ENCODE results near the gene TOE1. TPM values are rescaled to one million over a fixed set of nuclear protein-coding genes. Genes with fewer than 3 reads are reported as not detected.

The TOE1 gene
- total RNA-seq, 1 donor from 2014 or later, result 14.0 TPM

DNA sequence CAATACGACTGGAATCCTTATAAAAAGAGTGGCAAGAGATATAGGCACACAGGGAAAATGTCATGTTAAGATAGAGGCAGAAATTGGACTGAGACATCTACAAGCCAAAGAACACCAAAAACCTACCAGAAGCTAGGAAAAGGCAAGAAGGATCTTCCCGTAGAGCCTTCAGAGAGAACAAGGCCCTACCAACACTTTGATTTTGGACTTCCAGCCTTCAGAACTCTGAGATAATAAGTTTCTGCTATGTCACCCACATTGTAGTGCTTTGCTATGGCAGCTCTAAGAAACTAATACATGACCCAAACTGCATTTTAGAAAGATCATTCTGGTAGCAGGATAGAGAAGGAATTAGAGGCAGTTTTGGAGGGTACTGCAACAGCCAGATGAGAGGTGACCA, 24.3 kb downstream of the TOE1 start:
- Mint-ChIP-seq H3K4me1 (peaks cover 9% of the 10 kb centered on the region), H3K9me3 (no peaks in the 10 kb centered on the region), H3K4me3 (no peak overlapping the region), H3K27me3 (ENCODE audit: low read depth) (no peaks in the 10 kb centered on the region), H3K36me3 (no peaks in the 10 kb centered on the region), H3K27ac (no peak overlapping the region)
- DNase-seq (ENCODE audit: low spot score in 2 of 2, unreplicated experiment in 2 of 2), result no peak
- TF ChIP-seq, protein P1, sequence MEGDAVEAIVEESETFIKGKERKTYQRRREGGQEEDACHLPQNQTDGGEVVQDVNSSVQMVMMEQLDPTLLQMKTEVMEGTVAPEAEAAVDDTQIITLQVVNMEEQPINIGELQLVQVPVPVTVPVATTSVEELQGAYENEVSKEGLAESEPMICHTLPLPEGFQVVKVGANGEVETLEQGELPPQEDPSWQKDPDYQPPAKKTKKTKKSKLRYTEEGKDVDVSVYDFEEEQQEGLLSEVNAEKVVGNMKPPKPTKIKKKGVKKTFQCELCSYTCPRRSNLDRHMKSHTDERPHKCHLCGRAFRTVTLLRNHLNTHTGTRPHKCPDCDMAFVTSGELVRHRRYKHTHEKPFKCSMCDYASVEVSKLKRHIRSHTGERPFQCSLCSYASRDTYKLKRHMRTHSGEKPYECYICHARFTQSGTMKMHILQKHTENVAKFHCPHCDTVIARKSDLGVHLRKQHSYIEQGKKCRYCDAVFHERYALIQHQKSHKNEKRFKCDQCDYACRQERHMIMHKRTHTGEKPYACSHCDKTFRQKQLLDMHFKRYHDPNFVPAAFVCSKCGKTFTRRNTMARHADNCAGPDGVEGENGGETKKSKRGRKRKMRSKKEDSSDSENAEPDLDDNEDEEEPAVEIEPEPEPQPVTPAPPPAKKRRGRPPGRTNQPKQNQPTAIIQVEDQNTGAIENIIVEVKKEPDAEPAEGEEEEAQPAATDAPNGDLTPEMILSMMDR (IDR thresholded peaks at IDR 0.05; ENCODE audit: unreplicated experiment), result no peak

DNA sequence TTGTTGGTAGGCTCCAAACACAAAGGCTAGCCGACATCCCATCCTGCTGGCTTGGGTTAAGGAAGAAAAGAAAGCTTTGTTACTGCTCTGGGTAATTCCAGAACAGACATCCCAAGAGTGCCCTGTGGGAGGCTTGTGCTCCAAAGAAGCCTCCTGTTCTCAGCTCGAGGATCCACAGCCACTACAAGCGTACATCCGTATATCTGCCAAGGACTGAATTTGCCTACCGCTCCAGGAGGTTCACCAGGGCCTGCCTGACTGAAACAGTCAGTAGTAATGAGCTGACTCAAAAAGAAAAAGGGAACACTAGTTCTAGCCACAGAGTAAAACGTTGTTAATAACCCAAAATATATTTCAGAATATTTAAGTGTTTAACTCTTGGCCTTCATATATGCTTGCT, 25.1 kb downstream of the TOE1 start:
- Mint-ChIP-seq H3K36me3 (no peaks in the 10 kb centered on the region), H3K27me3 (ENCODE audit: low read depth) (no peaks in the 10 kb centered on the region), H3K4me1 (peaks cover 6% of the 10 kb centered on the region), H3K4me3 (no peak overlapping the region), H3K27ac (no peak overlapping the region), H3K9me3 (no peaks in the 10 kb centered on the region)
- DNase-seq (ENCODE audit: low spot score in 2 of 2, unreplicated experiment in 2 of 2), result no peak
- TF ChIP-seq, protein P1 (IDR thresholded peaks at IDR 0.05; ENCODE audit: unreplicated experiment), result no peak

DNA sequence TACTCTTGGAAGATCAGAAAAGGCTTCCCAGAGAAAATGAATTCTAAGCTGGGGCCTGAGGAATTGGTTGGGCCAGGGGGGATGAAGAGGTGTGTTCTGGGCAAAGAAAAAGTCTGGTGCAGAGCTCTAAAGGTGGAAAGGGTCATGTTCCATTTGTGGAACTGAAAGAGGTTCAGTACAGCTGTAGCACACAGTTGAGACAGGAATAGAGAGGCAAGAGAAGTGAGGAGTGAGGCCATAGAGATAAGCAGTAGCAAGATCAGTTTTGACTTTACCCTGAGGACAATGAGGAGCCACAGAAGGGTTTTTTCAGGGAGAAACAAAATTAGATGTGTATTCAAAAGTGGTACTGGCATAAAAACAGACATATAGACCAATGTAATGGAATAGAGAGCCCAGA, 30.6 kb downstream of the TOE1 start:
- no peaks in the 10 kb centered on the region for H3K27me3 Mint-ChIP-seq (ENCODE audit: low read depth)
- no peaks in the 10 kb centered on the region for H3K9me3 Mint-ChIP-seq
- H3K36me3 Mint-ChIP-seq, result no peaks in the 10 kb centered on the region
- no peak overlapping the region for H3K27ac Mint-ChIP-seq
- TF ChIP-seq, protein P1 (IDR thresholded peaks at IDR 0.05; ENCODE audit: unreplicated experiment), result no peak
- H3K4me3 Mint-ChIP-seq, result no peak overlapping the region
- no peaks in the 10 kb centered on the region for H3K4me1 Mint-ChIP-seq
- DNase-seq (ENCODE audit: low spot score in 2 of 2, unreplicated experiment in 2 of 2), result no peak

DNA sequence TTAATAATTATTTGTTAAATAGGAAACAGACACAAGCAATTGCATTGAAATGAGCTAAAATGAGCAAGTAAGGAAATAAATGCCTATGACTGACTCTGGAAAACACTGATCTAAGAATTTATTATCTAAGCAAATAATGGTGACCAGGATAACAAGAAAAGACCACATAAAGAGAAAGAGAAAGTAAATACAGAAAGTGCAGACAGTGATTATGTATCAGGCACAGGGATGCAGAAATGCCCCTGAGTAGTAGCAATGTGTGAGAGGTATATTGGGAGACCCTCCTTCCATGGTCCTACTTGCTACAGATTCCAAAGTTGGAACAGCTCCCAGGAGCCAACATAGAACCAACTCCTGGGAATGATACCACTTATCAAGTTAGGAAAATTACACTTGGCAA, 33.6 kb downstream of the TOE1 start:
- Mint-ChIP-seq H3K9me3 (no peaks in the 10 kb centered on the region), H3K27me3 (ENCODE audit: low read depth) (no peaks in the 10 kb centered on the region), H3K4me3 (no peak overlapping the region), H3K4me1 (no peaks in the 10 kb centered on the region), H3K36me3 (no peaks in the 10 kb centered on the region), H3K27ac (no peak overlapping the region)
- no peak for DNase-seq (ENCODE audit: low spot score in 2 of 2, unreplicated experiment in 2 of 2)
- TF ChIP-seq, protein P1 (IDR thresholded peaks at IDR 0.05; ENCODE audit: unreplicated experiment), result no peak

DNA sequence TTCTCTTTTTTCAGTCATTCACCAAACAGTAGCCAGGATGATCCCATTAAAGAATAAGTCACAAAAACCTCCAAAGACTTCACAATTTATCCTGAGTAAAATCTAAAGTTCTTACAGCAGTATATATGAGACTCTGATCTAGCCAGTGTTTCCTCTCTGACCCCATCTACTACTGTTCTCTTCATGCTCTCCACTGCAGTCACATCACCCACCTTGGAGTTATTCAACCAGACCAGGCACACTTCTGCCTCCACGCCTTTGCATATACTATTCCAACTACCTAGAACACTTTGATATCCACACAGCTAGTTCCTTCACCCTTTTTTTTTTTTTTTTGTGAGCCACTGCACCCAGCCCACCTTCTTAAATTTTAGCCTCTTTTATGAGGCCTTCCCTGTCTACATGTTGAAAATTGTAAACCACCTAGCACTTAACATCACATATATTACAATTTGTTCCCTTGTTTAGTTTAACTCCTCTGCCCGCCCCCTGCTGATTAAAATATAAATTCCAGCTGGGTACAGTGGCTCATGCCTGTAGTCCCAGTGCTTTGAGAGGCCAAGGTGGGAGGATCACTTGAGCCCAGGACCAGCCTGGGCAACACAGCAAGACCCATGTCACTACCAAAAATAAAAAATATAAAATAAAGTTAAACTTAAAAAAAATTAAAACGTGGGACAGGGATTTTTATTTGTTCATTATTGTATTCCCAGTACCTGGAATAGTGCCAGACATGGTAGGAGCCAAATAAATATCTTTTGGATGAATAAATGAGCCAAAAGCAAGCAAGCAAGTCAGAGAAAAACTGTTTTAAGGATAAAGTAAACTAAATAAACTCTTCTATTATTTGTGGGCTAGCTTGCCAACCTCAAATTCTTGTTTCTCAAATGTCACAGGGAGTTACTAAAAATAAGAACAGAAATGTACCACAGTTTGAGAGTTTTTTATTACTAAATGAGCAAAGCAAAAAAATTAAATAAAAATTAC, 35.4 kb downstream of the TOE1 start:
- DNase-seq (ENCODE audit: low spot score in 2 of 2, unreplicated experiment in 2 of 2), result no peak
- no peaks in the 10 kb centered on the region for H3K4me1 Mint-ChIP-seq
- H3K4me3 Mint-ChIP-seq, result no peak overlapping the region
- no peaks in the 10 kb centered on the region for H3K27me3 Mint-ChIP-seq (ENCODE audit: low read depth)
- no peak overlapping the region for H3K27ac Mint-ChIP-seq
- no peaks in the 10 kb centered on the region for H3K36me3 Mint-ChIP-seq
- TF ChIP-seq, protein P1 (IDR thresholded peaks at IDR 0.05; ENCODE audit: unreplicated experiment), result no peak
- no peaks in the 10 kb centered on the region for H3K9me3 Mint-ChIP-seq
